Measurements from ENCODE around the gene NEDD9. TPM values are rescaled to one million over a fixed set of nuclear protein-coding genes. Genes with fewer than 3 reads are reported as not detected.

NEDD9 gene
- total and polyA plus RNA-seq, 2 donors = 25.7 to 49.5 TPM

DNA sequence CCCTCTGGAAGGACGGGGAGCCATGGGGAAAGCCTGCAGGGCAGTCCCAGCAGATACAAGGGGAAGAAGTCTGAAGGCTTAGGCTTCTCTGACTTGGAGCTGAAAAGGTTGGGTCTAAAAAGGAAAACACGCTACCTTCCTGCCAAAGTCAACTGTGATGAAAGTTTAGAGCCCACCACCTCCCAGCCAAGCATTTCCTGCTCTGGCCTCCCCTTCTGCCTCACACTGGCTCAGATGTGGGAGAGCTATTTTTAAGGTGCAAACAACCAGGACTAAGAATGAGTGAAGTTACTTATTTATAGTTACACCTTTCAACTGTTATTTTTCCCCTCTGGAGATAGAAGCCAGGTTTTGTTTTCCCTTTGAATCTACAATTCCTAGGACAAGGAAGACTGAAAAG lies 21.2 kb downstream of the NEDD9 start:
- no peaks in the 10 kb centered on the region for H3K4me1 ChIP-seq (ENCODE audit: insufficient read depth)
- no peaks in the 10 kb centered on the region for H3K36me3 ChIP-seq (ENCODE audit: insufficient read depth)
- DNase-seq (ENCODE audit: extremely low spot score) = no peak
- no peak overlapping the region for H3K27ac ChIP-seq (ENCODE audit: low read depth)
- H3K4me3 ChIP-seq (ENCODE audit: low read depth, low read length) = no peak overlapping the region
- 88% methylated on average over 2 of the region's 2 CpGs for WGBS

DNA sequence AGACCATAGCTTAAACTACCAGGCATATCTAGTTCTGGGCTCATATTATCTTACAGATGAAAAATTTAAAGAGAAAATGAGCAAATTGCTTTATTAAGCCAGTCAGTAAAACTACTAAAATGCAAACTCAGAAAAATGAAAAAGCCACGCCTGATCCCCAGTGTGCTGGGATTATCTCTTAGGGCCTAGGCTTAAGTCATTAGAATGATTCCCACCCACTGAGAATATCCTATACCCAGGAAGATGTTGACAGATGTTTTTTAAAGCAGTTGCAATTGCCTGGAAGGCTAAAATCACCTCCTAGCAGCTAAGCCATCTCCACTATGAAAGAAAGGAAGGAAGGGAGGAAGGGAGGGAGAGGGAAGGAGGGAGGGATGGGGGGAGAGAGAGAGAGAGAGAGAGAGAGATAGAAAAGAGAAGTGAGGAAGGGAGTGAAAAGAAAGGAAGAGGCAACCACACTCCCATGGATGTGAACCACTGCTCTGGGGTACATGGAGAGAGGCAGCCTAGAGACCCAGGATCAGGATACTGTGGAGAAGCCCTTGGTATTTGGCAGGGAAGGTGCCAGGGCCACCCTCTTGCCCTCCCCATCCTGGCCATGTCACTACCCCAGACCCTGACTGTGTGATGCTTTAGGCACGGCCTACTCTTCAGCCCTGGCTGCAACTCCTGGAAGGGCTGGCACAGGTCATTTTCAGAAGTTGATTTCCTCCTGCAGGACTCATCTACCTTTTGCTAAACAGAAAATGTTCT lies 21.9 kb downstream of the NEDD9 start:
- WGBS = 80% methylated on average over 2 of the region's 2 CpGs
- no peaks in the 10 kb centered on the region for H3K4me1 ChIP-seq (ENCODE audit: insufficient read depth)
- H3K4me3 ChIP-seq (ENCODE audit: low read depth, low read length) = no peak overlapping the region
- H3K36me3 ChIP-seq (ENCODE audit: insufficient read depth) = no peaks in the 10 kb centered on the region
- DNase-seq (ENCODE audit: extremely low spot score) = no peak
- no peak overlapping the region for H3K27ac ChIP-seq (ENCODE audit: low read depth)

- Histone ChIP-seq H3K27ac (ENCODE audit: low read depth) (no peak overlapping the region), H3K4me3 (ENCODE audit: low read depth, low read length) (no peak overlapping the region), H3K36me3 (ENCODE audit: insufficient read depth) (no peaks in the 10 kb centered on the region), H3K4me1 (ENCODE audit: insufficient read depth) (no peaks in the 10 kb centered on the region)
- WGBS = 44% methylated on average over 1 of the region's 1 CpG
- DNase-seq (ENCODE audit: extremely low spot score) = no peak
Observed at GRCh38 chr6:11209906-11210305, 22.6 kb downstream of the NEDD9 start.

DNA sequence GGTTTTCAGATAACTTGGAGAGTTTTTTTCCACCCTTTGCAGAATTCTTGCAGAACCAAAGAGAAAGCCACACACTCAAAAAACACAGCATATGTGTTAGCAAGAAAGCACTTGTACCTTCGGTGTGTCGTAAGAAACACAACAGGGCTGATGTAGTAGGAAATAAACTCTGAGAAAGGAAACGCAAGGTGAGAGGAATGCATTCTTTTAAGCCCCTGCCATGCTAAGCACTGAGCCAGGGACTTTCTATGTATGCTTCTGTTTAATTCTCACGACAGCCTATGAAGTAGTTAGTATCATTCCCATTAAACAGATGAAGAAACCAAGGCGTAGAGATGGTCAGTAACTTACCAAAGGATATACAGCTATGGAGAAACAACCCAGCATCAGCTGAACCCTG lies 23.1 kb downstream of the NEDD9 start:
- no peak overlapping the region for H3K4me3 ChIP-seq (ENCODE audit: low read depth, low read length)
- WGBS = 84% methylated on average over 5 of the region's 5 CpGs
- H3K27ac ChIP-seq (ENCODE audit: low read depth) = no peak overlapping the region

DNA sequence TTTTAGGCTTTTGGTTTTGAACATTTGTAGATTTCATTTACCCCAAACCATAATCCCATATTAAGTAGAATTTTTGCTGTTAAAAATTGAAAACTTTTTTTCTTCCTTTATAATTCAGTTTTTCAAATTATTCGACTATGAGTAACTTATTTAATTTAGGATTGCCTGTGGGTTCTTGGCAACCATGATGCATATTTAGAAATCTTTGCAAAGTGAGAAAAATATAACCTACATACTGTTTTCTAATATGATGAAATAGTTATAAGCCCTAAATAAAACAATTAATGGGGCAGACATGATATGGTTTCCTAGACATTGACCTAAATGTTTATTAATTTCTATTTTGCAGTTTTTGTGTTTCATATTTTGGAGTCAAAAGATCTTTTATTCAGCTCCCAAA lies 23.6 kb downstream of the NEDD9 start:
- no peaks in the 10 kb centered on the region for H3K4me1 ChIP-seq (ENCODE audit: insufficient read depth)
- H3K27ac ChIP-seq (ENCODE audit: low read depth) = no peak overlapping the region
- no peaks in the 10 kb centered on the region for H3K36me3 ChIP-seq (ENCODE audit: insufficient read depth)
- H3K4me3 ChIP-seq (ENCODE audit: low read depth, low read length) = no peak overlapping the region
- 68% methylated on average over 1 of the region's 1 CpG for WGBS
- no peak for DNase-seq (ENCODE audit: extremely low spot score)

More for the DNA sequence above, 23.1 kb downstream of the NEDD9 start:
- no peak for DNase-seq (ENCODE audit: extremely low spot score)
- Histone ChIP-seq H3K36me3 (ENCODE audit: insufficient read depth) (no peaks in the 10 kb centered on the region), H3K4me1 (ENCODE audit: insufficient read depth) (no peaks in the 10 kb centered on the region)

DNA sequence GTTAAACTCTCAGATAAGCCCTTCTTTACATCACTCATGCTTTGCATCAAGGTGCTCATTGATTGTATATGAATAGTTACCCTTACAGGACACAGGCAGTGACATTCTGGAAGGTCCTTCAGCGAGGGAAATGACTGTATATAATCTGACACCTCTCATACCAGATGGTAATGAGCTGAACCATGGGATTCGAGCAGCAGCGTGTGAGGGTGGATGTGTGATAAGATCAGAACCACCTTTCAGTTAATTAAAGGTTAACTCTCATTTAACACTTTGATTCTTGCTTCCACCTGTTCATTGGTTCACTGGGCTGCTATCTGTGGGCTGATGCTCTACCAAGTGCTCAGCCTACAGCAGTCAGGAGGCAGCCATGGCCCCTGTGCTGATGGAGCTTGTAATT lies 24.2 kb downstream of the NEDD9 start:
- Histone ChIP-seq H3K36me3 (ENCODE audit: insufficient read depth) (no peaks in the 10 kb centered on the region), H3K4me3 (ENCODE audit: low read depth, low read length) (no peak overlapping the region), H3K27ac (ENCODE audit: low read depth) (no peak overlapping the region), H3K4me1 (ENCODE audit: insufficient read depth) (no peaks in the 10 kb centered on the region)
- 83% methylated on average over 3 of the region's 3 CpGs for WGBS
- DNase-seq (ENCODE audit: extremely low spot score) = no peak

DNA sequence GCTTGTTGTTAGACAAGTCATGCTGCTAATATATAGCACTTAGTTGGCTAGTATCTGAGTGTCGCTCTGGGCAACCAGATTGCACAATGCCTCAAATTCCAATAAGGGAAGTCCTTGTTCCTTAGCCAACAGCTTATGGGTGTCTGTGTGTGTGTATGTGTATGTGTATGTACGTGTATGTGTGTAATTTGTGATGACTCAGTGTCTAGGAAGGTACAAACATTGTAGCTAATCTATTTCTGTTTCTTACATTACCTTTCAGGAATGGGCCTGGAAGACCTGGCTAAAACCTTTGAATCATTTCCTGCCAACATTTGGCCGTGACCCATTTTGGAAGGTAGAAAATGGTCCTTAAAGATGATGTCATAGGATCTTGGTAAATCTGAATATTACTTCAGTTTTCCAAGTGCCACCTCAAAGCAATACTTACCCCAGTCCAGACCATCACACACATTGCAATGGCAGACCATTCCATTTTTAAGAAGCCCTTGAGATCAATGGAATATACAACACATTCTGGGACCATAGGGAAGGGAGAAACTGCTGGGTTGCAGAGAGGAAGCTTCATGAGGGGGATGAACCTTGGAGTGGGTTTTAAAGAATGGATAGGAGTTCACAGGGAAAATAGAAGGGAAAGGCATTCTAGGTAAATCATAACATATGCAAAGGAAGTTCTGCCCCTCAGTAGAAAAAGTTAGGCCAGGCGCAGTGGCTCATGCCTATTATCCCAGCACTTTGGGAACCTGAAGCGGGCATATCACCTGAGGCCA lies 25.1 kb downstream of the NEDD9 start:
- Histone ChIP-seq H3K4me1 (ENCODE audit: insufficient read depth) (no peaks in the 10 kb centered on the region), H3K27ac (ENCODE audit: low read depth) (no peak overlapping the region), H3K4me3 (ENCODE audit: low read depth, low read length) (no peak overlapping the region), H3K36me3 (ENCODE audit: insufficient read depth) (peaks cover 2% of the 10 kb centered on the region)
- no peak for DNase-seq (ENCODE audit: extremely low spot score)
- WGBS = 61% methylated on average over 5 of the region's 5 CpGs

DNA sequence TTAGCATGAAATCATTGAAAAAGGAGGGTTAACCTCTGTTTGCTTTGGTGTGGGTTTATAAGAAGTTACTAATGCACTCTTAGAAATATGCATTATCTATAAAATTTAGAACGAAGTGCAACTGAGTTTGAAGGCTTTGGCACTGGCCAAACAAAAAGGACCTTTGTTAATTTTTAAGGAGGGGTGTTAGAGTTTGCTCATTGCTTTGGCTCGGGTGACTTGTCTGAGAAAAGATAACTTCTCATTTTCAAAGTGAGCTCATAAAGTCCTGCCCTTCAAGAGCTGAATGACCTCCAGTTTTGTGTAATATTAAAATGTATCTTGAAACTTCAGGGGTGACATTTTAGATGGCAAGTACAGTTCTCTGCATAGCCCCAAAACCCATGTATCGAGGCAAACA lies 25.9 kb downstream of the NEDD9 start:
- Histone ChIP-seq H3K4me1 (ENCODE audit: insufficient read depth) (no peaks in the 10 kb centered on the region), H3K27ac (ENCODE audit: low read depth) (no peak overlapping the region), H3K36me3 (ENCODE audit: insufficient read depth) (peaks cover 2% of the 10 kb centered on the region), H3K4me3 (ENCODE audit: low read depth, low read length) (no peak overlapping the region)
- DNase-seq (ENCODE audit: extremely low spot score) = no peak
- 52% methylated on average over 3 of the region's 3 CpGs for WGBS

- Histone ChIP-seq H3K36me3 (ENCODE audit: insufficient read depth) (peaks cover 2% of the 10 kb centered on the region), H3K27ac (ENCODE audit: low read depth) (no peak overlapping the region), H3K4me3 (ENCODE audit: low read depth, low read length) (no peak overlapping the region), H3K4me1 (ENCODE audit: insufficient read depth) (no peaks in the 10 kb centered on the region)
- DNase-seq (ENCODE audit: extremely low spot score) = no peak
- WGBS = 94% methylated on average over 5 of the region's 5 CpGs
Observed at GRCh38 chr6:11204794-11205366, 27.6 kb downstream of the NEDD9 start.

DNA sequence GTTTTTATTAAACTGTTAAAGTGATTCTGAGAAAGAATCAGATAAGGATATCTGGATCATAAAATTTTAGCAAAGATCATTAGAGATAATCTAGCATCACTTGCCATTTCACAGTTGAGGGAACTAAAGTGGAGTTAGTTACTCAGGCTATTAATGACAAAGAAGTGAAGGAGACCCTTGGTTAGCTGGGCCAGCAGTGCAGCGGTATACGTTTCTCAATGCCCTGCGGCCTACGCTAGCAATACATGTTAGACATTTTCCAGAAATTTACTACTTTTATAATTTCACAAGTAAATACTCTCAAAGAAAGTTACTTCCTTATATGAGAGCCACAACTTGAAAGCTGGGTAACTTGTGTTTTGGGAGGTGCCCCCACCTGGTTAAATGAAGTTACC lies 28.5 kb downstream of the NEDD9 start:
- Histone ChIP-seq H3K4me1 (ENCODE audit: insufficient read depth) (no peaks in the 10 kb centered on the region), H3K4me3 (ENCODE audit: low read depth, low read length) (no peak overlapping the region), H3K27ac (ENCODE audit: low read depth) (no peak overlapping the region), H3K36me3 (ENCODE audit: insufficient read depth) (peaks cover 2% of the 10 kb centered on the region)
- DNase-seq (ENCODE audit: extremely low spot score) = no peak
- 98% methylated on average over 4 of the region's 4 CpGs for WGBS

GRCh38 chr6:11203306-11204004 lies 29.0 kb downstream of the NEDD9 start:
- no peak overlapping the region for H3K4me3 ChIP-seq (ENCODE audit: low read depth, low read length)

DNA sequence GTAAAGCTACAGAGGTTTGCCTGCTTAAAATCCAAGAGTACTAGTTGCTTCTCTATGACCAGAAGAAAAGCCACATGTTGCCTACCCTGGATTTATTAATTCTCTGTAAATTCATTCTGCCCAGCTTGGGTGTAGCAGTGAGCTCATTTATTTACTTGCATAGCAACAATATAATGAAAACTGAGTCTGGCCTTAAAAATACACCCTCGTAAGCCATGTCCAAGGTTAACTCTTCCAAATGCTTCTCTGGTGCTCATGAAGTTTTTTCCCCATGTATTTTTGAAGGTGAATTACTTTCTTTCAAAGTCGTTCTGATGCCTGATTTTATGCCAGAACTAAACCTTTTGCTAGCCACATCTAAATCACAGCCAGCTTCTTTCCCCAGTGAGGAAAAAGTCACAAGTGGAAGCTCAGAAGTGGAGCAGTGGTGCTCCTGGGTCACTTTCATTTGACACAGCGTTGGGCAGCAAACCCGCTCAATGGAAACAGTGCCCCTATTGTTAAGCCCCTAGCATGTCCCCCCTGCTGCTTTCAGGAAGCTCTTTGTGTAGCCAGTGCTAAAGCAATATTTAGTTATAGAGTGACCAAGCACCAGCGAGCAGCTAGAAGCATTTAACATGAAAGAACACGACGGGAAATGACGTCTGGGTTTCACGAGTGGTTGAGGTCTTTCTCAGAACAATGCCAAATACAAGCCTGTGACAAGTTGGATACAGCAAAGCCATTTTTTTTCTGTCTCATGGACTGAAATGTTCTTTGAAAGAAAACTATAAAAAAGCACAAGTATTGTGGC lies 29.8 kb downstream of the NEDD9 start:
- WGBS = 75% methylated on average over 9 of the region's 9 CpGs
- no peak overlapping the region for H3K4me3 ChIP-seq (ENCODE audit: low read depth, low read length)
- peaks cover 2% of the 10 kb centered on the region for H3K36me3 ChIP-seq (ENCODE audit: insufficient read depth)
- DNase-seq (ENCODE audit: extremely low spot score) = no peak
- no peak overlapping the region for H3K27ac ChIP-seq (ENCODE audit: low read depth)
- H3K4me1 ChIP-seq (ENCODE audit: insufficient read depth) = no peaks in the 10 kb centered on the region

More at GRCh38 chr6:11203306-11204004, 29.0 kb downstream of the NEDD9 start:
- Histone ChIP-seq H3K27ac (ENCODE audit: low read depth) (no peak overlapping the region), H3K36me3 (ENCODE audit: insufficient read depth) (peaks cover 2% of the 10 kb centered on the region), H3K4me1 (ENCODE audit: insufficient read depth) (no peaks in the 10 kb centered on the region)
- no peak for DNase-seq (ENCODE audit: extremely low spot score)
- 86% methylated on average over 6 of the region's 6 CpGs for WGBS

Measured in urinary bladder (tissue), 4 donors.